Endothelial cell of umbilical vein (primary cell): ENCODE measurements around the gene DLEU7. TPM values are rescaled to one million over a fixed set of nuclear protein-coding genes. Genes with fewer than 3 reads are reported as not detected.

Experiments
- BruUV-seq: library from RNA; stranded (reverse); fragments of 400-500 nt; replicated peaks from 2 replicates; lab custom pipeline; 2021; lab: Mats Ljungman, UMichigan
- CTCF ChIA-PET: fragments of 300-600, 350-600 bp; sonication (Branson Sonifier 250); formaldehyde crosslinking; loops from one replicate; lab custom pipeline; 2021; ENCODE audit warnings: antibody characterized with exemption, inconsistent platforms; lab: Charles Lee
- POLR2A ChIA-PET: fragments of 300-600, 350-600 bp; sonication (Branson Sonifier 250); formaldehyde crosslinking; loops from one replicate; lab custom pipeline; 2021; ENCODE audit warnings: antibody characterized with exemption, inconsistent platforms; lab: Charles Lee
- DNase-seq: peaks from one replicate; pipeline ENCODE4 v3.0.0-alpha.2; 2011; ENCODE audit warnings: low read depth, low spot score
- FAIRE-seq: peaks from 2 replicates; lab custom pipeline; 2011; peaks lifted over from hg19 to GRCh38; lab: Jason Lieb, UNC
- H2AFZ ChIP-seq: 2 replicates; pipeline ENCODE4 v1.6.0; 2012; ENCODE audit warnings: low read depth, low read length, control low read depth, inconsistent platforms
- H3K27ac ChIP-seq: 2 replicates; pipeline ENCODE4 v1.5.1; 2011; ENCODE audit warnings: low read depth, mild to moderate bottlenecking, control low read depth, low read length, moderate library complexity; ENCODE audit not compliant: insufficient read depth
- H3K27me3 ChIP-seq, 2 experiments: 2 replicates each; pipeline versions ENCODE4 v1.6.0 to v1.6.1; 2011; ENCODE audit warnings: low read length in 2 of 2, mixed read lengths in 1 of 2; ENCODE audit not compliant: control insufficient read depth in 2 of 2, insufficient read depth in 2 of 2
- H3K36me3 ChIP-seq, 2 experiments: 2 replicates in 1 of 2; 3 replicates in 1 of 2; pipeline ENCODE4 v1.5.1; 2011; ENCODE audit warnings: low read length in 2 of 2, mild to moderate bottlenecking in 1 of 2, moderate library complexity in 1 of 2; ENCODE audit not compliant: control insufficient read depth in 2 of 2, insufficient read depth in 2 of 2; ENCODE audit errors: extremely low read depth in 1 of 2
- H3K4me1 ChIP-seq: 3 replicates; pipeline ENCODE4 v1.5.1; 2011; ENCODE audit warnings: mild to moderate bottlenecking, low read length; ENCODE audit not compliant: control insufficient read depth, insufficient read depth; ENCODE audit errors: extremely low read depth
- H3K4me2 ChIP-seq: 2 replicates; pipeline ENCODE4 v1.6.1; 2011; ENCODE audit warnings: low read length, control low read depth, mixed read lengths; ENCODE audit not compliant: insufficient read depth
- H3K4me3 ChIP-seq, 3 experiments: fragments of 200-600 bp in 1 of 3; sonication (generic), shearing (Covaris generic) in 1 of 3; replicated peaks in 1 of 3; 2 replicates each; pipeline ENCODE4 v1.5.1; 2011 to 2016; ENCODE audit warnings: control low read depth in 3 of 3, low read length in 3 of 3, mild to moderate bottlenecking in 2 of 3, inconsistent platforms in 1 of 3, low read depth in 1 of 3, moderate library complexity in 1 of 3; ENCODE audit not compliant: insufficient read depth in 1 of 3
- H3K79me2 ChIP-seq: 2 replicates; pipeline ENCODE4 v1.6.0; 2012; ENCODE audit warnings: low read length, inconsistent platforms; ENCODE audit not compliant: control insufficient read depth, insufficient read depth
- H3K9ac ChIP-seq: replicated peaks from 2 replicates; pipeline ENCODE3; 2011; ENCODE audit warnings: low read length, control low read depth; ENCODE audit not compliant: insufficient read depth; ENCODE audit errors: extremely low read depth
- H3K9me1 ChIP-seq: replicated peaks from 3 replicates; pipeline ENCODE4 v1.6.0; 2011; ENCODE audit warnings: mild to moderate bottlenecking, low read length; ENCODE audit not compliant: control insufficient read depth, insufficient read depth; ENCODE audit errors: extremely low read depth
- H3K9me3 ChIP-seq: replicated peaks from 2 replicates; pipeline ENCODE4 v1.5.1; 2012; ENCODE audit warnings: low read length, inconsistent platforms; ENCODE audit not compliant: control insufficient read depth, insufficient read depth
- H4K20me1 ChIP-seq: replicated peaks from 2 replicates; pipeline ENCODE3; 2011; ENCODE audit warnings: mild to moderate bottlenecking, low read length; ENCODE audit not compliant: control insufficient read depth, insufficient read depth; ENCODE audit errors: extremely low read depth
- CTCF ChIP-seq, 2 donors: IDR thresholded peaks; 1 replicate in 1 of 2; 2 replicates in 1 of 2; pipeline ENCODE4 v1.5.1; 2011; ENCODE audit warnings: low read length in 2 of 2, mild to moderate bottlenecking in 2 of 2, moderate library complexity in 2 of 2, control low read depth in 1 of 2, inconsistent platforms in 1 of 2, low read depth in 1 of 2; ENCODE audit not compliant: insufficient read depth in 1 of 2; ENCODE audit errors: extremely low read depth in 1 of 2
- EZH2 ChIP-seq: IDR thresholded peaks from 2 replicates; pipeline ENCODE4 v1.6.1; 2012; ENCODE audit warnings: borderline replicate concordance, low read depth, mild to moderate bottlenecking, moderate library complexity, low read length, inconsistent platforms; ENCODE audit not compliant: severe bottlenecking
- FOS ChIP-seq: IDR thresholded peaks from 2 replicates; pipeline ENCODE4 v1.6.1; 2011; ENCODE audit warnings: mild to moderate bottlenecking, low read length, moderate library complexity, borderline replicate concordance; ENCODE audit not compliant: insufficient read depth
- GATA2 ChIP-seq: IDR thresholded peaks from 2 replicates; pipeline ENCODE4 v1.7.0; 2011; ENCODE audit warnings: low read depth, mild to moderate bottlenecking, moderate library complexity, mixed read lengths, low read length; ENCODE audit not compliant: insufficient read length, insufficient read depth
- JUN ChIP-seq: IDR thresholded peaks from 2 replicates; pipeline ENCODE4 v1.6.1; 2011; ENCODE audit warnings: borderline replicate concordance, low read depth; ENCODE audit not compliant: insufficient read length, insufficient read depth
- MYC ChIP-seq: IDR thresholded peaks from one replicate; pipeline ENCODE4 v1.6.1; 2011; ENCODE audit warnings: mild to moderate bottlenecking, low read depth, low read length
- POLR2A ChIP-seq: IDR thresholded peaks from 2 replicates; pipeline ENCODE4 v1.6.1; 2012; ENCODE audit warnings: low read depth, mild to moderate bottlenecking, control low read depth, low read length
- POLR2AphosphoS5 ChIP-seq: IDR thresholded peaks from 2 replicates; pipeline ENCODE4 v1.6.1; 2012; ENCODE audit warnings: low read depth, mild to moderate bottlenecking, control low read depth, low read length, moderate library complexity; ENCODE audit not compliant: insufficient read depth
- dilution Hi-C: fragments of 300-500 bp; cut with MboI; formaldehyde crosslinking; loops from one replicate; pipeline ENCODE4 v1.15.0; 2019; ENCODE audit warnings: low sequenced_read_pairs; ENCODE audit not compliant: extremely low pct_ligation_motif_present
- intact Hi-C: fragments of 100-400 bp; cut with micrococcal nuclease; formaldehyde crosslinking; loops from one replicate; pipeline ENCODE4 v1.10.0; 2022
- polyA plus RNA-seq, 4 experiments: library from polyadenylated mRNA; depleted of rRNA in 3 of 4; stranded (reverse) in 3 of 4; unstranded in 1 of 4; fragments of >200 nt; gene quantifications; 2 replicates each; pipeline versions ENCODE4 v1.2.1 to v1.2.3, GENCODE V29; 2011 to 2012; ENCODE audit warnings: missing spikeins in 1 of 4
- total RNA-seq: library from RNA; stranded (reverse); gene quantifications from 2 replicates; pipeline ENCODE4 v1.2.3, GENCODE V29; 2021
- TF ChIP-seq, protein P1 (sequence below): IDR thresholded peaks from 2 replicates; pipeline ENCODE4 v1.6.1; 2011; ENCODE audit not compliant: insufficient read depth, insufficient read length

The DLEU7 gene
- total and polyA plus RNA-seq, 2 donors (not counting 3 experiments of a cell fraction or from before 2014, with no cell fraction given), result not detected

- no peak overlapping the region for H3K9ac ChIP-seq
- ChIA-PET CTCF (interaction anchor here (0.5 to 1.1 kb wide), 3 partner anchors 9 to 327 kb away, joined by 3 read pairs; no protein-coding TSS in a partner anchor), POLR2A (no interaction called here)
- H3K9me1 ChIP-seq, result no peaks in the 10 kb centered on the region
- no peaks in the 10 kb centered on the region for H3K9me3 ChIP-seq
- TF ChIP-seq EZH2, result no peak
- TF ChIP-seq GATA2, result no peak
- TF ChIP-seq FOS, result no peak
- TF ChIP-seq POLR2AphosphoS5, result no peak
- no peak for TF ChIP-seq MYC
- no peak for TF ChIP-seq POLR2A
- TF ChIP-seq, protein P1, sequence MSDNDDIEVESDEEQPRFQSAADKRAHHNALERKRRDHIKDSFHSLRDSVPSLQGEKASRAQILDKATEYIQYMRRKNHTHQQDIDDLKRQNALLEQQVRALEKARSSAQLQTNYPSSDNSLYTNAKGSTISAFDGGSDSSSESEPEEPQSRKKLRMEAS, result no peak
- no peak for TF ChIP-seq JUN
- TF ChIP-seq CTCF (IDR thresholded peaks at IDR 0.05; ENCODE audit: extremely low read depth in 1 of 2, insufficient read depth in 1 of 2, low read depth in 1 of 2, low read length in 2 of 2), result no peak
- H3K36me3 ChIP-seq, result no peaks in the 10 kb centered on the region
- no peaks in the 10 kb centered on the region for H3K79me2 ChIP-seq
- H3K27ac ChIP-seq, result no peak overlapping the region
- dilution Hi-C loops (no loop called here), intact Hi-C loops (no loop called here)
- no peaks in the 10 kb centered on the region for H3K4me1 ChIP-seq
- H3K4me2 ChIP-seq, result no peak overlapping the region
- H3K27me3 ChIP-seq, result peaks cover 3 to 8% of the 10 kb centered on the region in 2 experiments
- no peak overlapping the region for H2AFZ ChIP-seq
- DNase-seq (no peak), FAIRE-seq (no peak)
- H3K4me3 ChIP-seq, result no peak overlapping the region
- no TSS peak for BruUV-seq
- no peaks in the 10 kb centered on the region for H4K20me1 ChIP-seq
Measured at GRCh38 chr13:50864492-50864891, 21.0 kb upstream of the DLEU7 start.
